HepG2 (cell line): Measurements from ENCODE around the gene COMT. TPM values are rescaled to one million over a fixed set of nuclear protein-coding genes. Genes with fewer than 3 reads are reported as not detected.

Experiments
- HMG20B ChIP-seq: conservative IDR thresholded peaks from 2 replicates; pipeline ENCODE4 v1.6.1; 2016; ENCODE audit warnings: missing genetic modification reagents, missing compliant biosample characterization
- HNRNPK ChIP-seq: fragments of 200-400 bp; formaldehyde crosslinking; IDR thresholded peaks from 2 replicates; pipeline ENCODE4 v1.6.1; 2018; ENCODE audit warnings: low read length, low read depth, moderate library complexity, mild to moderate bottlenecking; ENCODE audit not compliant: poor library complexity, severe bottlenecking
- HOXA9 ChIP-seq: sonication (generic); formaldehyde crosslinking; IDR thresholded peaks from 2 replicates; pipeline ENCODE4 v1.8.1; 2022; ENCODE audit warnings: missing genetic modification reagents, mild to moderate bottlenecking, moderate library complexity, borderline replicate concordance
- IKZF1 ChIP-seq: fragments of 450-650 bp; IDR thresholded peaks from 2 replicates; pipeline ENCODE4 v1.7.1; 2016
- LCORL ChIP-seq, 2 experiments: fragments of 450-650 bp in 1 of 2; sonication (generic) in 1 of 2; formaldehyde crosslinking in 1 of 2; IDR thresholded peaks; 2 replicates each; pipeline versions ENCODE4 v1.5.0 to v1.6.1; 2017 to 2020; ENCODE audit warnings: antibody characterized with exemption in 1 of 2, missing genetic modification reagents in 1 of 2
- MXD4 ChIP-seq: IDR thresholded peaks from 2 replicates; pipeline ENCODE4 v1.6.1; 2016; ENCODE audit warnings: mild to moderate bottlenecking, missing biosample characterization, missing genetic modification reagents
- NCOA2 ChIP-seq: sonication (generic); formaldehyde crosslinking; IDR thresholded peaks from 2 replicates; pipeline ENCODE4 v1.8.0; 2022; ENCODE audit warnings: inconsistent platforms
- NFKB2 ChIP-seq: sonication (generic); formaldehyde crosslinking; IDR thresholded peaks from 2 replicates; pipeline ENCODE4 v1.4.0; 2020; ENCODE audit warnings: missing genetic modification reagents, borderline replicate concordance
- NFRKB ChIP-seq: fragments of 450-650 bp; IDR thresholded peaks from 2 replicates; pipeline ENCODE4 v1.6.1; 2017
- PCBP1 ChIP-seq: fragments of 200-400 bp; formaldehyde crosslinking; IDR thresholded peaks from 2 replicates; pipeline ENCODE4 v1.6.1; 2017; ENCODE audit warnings: mild to moderate bottlenecking, low read depth, low read length, borderline replicate concordance
- PHF21A ChIP-seq: sonication (generic); formaldehyde crosslinking; IDR thresholded peaks from 2 replicates; pipeline ENCODE4 v1.5.0; 2020; ENCODE audit warnings: mild to moderate bottlenecking, missing genetic modification reagents
- RAD21 ChIP-seq: fragments of 450-650 bp; formaldehyde crosslinking; IDR thresholded peaks from 2 replicates; pipeline ENCODE4 v1.5.0; 2020; ENCODE audit warnings: mild to moderate bottlenecking
- SKI ChIP-seq: fragments of 450-650 bp; IDR thresholded peaks from one replicate; pipeline ENCODE4 v1.6.1; 2018; ENCODE audit warnings: mild to moderate bottlenecking; ENCODE audit not compliant: partially characterized antibody
- ZNF550 ChIP-seq: sonication (generic); formaldehyde crosslinking; IDR thresholded peaks from 2 replicates; pipeline ENCODE4 v1.4.0; 2020; ENCODE audit warnings: mild to moderate bottlenecking, missing genetic modification reagents, borderline replicate concordance
- ZNF776 ChIP-seq: sonication (generic); formaldehyde crosslinking; IDR thresholded peaks from 2 replicates; pipeline ENCODE4 v1.4.0; 2020; ENCODE audit warnings: mild to moderate bottlenecking, missing genetic modification reagents
- ZNF878 ChIP-seq: sonication (generic); formaldehyde crosslinking; IDR thresholded peaks from 2 replicates; pipeline ENCODE4 v1.8.1; 2023; ENCODE audit warnings: mild to moderate bottlenecking, missing genetic modification reagents, moderate library complexity
- ZNF883 ChIP-seq: sonication (generic); formaldehyde crosslinking; IDR thresholded peaks from 2 replicates; pipeline ENCODE4 v1.5.1; 2020; ENCODE audit warnings: mild to moderate bottlenecking, missing genetic modification reagents; ENCODE audit errors: not compliant biosample characterization
- ZSCAN29 ChIP-seq: sonication (generic); formaldehyde crosslinking; conservative IDR thresholded peaks from 2 replicates; pipeline ENCODE4 v1.4.0; 2020; ENCODE audit warnings: mild to moderate bottlenecking, missing genetic modification reagents
- polyA plus RNA-seq, 8 experiments: library from polyadenylated mRNA; depleted of rRNA in 3 of 8; stranded (reverse) in 7 of 8; unstranded in 1 of 8; fragments of >200 nt; fragmentation: Illumina TruSeq in 4 of 8; extraction: Trizol in 4 of 8; gene quantifications; 2 replicates each; pipeline versions ENCODE4 v1.2.1 to v1.2.3, GENCODE V29; 2011 to 2016; ENCODE audit warnings: low read depth in 4 of 8, missing spikeins in 1 of 8, mixed read lengths in 1 of 8; ENCODE audit not compliant: insufficient read depth in 1 of 8
- total RNA-seq, 5 experiments: library from RNA; depleted of rRNA; stranded (reverse); fragments of >200 nt; fragmentation: Illumina TruSeq; extraction: Trizol; gene quantifications; 2 replicates each; pipeline ENCODE4 v1.2.3, GENCODE V29; 2016; ENCODE audit warnings: low read depth in 1 of 5
- TF ChIP-seq, protein P1 (sequence below): sonication (generic); formaldehyde crosslinking; IDR thresholded peaks from 2 replicates; pipeline ENCODE4 v1.8.0; 2022; ENCODE audit warnings: low read depth, missing genetic modification reagents
- TF ChIP-seq, protein P2 (sequence below): sonication (generic); formaldehyde crosslinking; IDR thresholded peaks from 2 replicates; pipeline ENCODE4 v1.5.1; 2020; ENCODE audit warnings: mild to moderate bottlenecking, missing genetic modification reagents, moderate library complexity
- TF ChIP-seq, protein P3 (sequence below): IDR thresholded peaks from 2 replicates; pipeline ENCODE4 v1.6.1; 2012; ENCODE audit warnings: low read depth, low read length, improper control_type of control experiment
- TF ChIP-seq, protein P4 (sequence below): sonication (generic); formaldehyde crosslinking; IDR thresholded peaks from 2 replicates; pipeline ENCODE4 v1.4.0; 2020; ENCODE audit warnings: missing genetic modification reagents
- TF ChIP-seq, protein P5 (sequence below): sonication (generic); formaldehyde crosslinking; IDR thresholded peaks from 2 replicates; pipeline ENCODE4 v1.8.0; 2022; ENCODE audit warnings: missing genetic modification reagents, mild to moderate bottlenecking, borderline replicate concordance

The COMT gene
- total and polyA plus RNA-seq, 2 of the 13 experiments (the other 11 are each of a cell fraction or from before 2014, with no cell fraction given): 156 to 162 TPM

DNA sequence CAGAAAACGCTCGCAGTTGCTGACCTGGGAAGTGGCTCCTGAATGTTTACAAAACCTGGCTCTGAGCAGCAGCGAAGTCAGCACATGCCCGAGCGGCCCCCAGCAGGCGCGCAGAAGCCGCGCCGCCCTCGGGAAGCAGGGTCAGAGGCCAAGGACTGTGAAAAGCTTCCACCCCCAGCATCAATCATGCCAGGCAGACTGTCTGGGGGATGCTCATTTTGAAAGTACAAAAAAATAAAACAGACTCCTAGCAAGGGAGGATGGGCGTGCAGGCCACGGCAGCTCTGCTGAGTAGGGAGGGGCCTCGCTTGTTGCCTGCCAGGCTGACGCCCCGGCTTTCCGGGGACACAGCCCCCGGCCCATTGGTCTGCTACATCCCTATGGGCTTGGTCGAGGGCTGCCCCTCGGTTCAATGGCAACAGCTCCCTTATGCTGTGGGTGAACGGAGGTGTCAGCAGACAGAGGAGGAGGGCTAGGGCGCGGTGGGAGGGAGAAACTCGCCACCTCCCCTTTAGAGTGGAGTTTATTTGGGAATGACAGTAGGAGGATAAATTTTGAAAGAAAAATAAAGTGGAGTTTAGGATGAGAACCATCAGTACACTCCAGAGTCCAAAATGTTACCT, 49.2 kb upstream of the COMT start (continued):
- TF ChIP-seq ZNF878: peak; percentile 97
- no peak for TF ChIP-seq LCORL (IDR thresholded peaks at IDR 0.05)
- TF ChIP-seq LCORL (CRISPR knock-in tag; IDR thresholded peaks at IDR 0.05): peak; percentile 85
- peak; percentile 100 for TF ChIP-seq NFKB2 (CRISPR knock-in tag)
- TF ChIP-seq, protein P1, sequence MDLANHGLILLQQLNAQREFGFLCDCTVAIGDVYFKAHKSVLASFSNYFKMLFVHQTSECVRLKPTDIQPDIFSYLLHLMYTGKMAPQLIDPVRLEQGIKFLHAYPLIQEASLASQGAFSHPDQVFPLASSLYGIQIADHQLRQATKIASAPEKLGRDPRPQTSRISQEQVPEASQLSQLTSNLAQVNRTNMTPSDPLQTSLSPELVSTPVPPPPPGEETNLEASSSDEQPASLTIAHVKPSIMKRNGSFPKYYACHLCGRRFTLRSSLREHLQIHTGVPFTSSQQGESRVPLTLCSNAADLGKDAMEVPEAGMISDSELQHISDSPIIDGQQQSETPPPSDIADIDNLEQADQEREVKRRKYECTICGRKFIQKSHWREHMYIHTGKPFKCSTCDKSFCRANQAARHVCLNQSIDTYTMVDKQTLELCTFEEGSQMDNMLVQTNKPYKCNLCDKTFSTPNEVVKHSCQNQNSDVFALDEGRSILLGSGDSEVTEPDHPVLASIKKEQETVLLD: peak; percentile 63; the same call in 1 of the 2 replicates
- TF ChIP-seq HMG20B: peak; percentile 86
- peak; percentile 87 for TF ChIP-seq NCOA2
- TF ChIP-seq HOXA9 (CRISPR knock-in tag): no peak
- TF ChIP-seq HNRNPK: no peak
- TF ChIP-seq IKZF1: no peak
- no peak for TF ChIP-seq RAD21
- TF ChIP-seq PHF21A (CRISPR knock-in tag): peak; percentile 87
- no peak for TF ChIP-seq ZSCAN29 (CRISPR knock-in tag)
- TF ChIP-seq, protein P2, sequence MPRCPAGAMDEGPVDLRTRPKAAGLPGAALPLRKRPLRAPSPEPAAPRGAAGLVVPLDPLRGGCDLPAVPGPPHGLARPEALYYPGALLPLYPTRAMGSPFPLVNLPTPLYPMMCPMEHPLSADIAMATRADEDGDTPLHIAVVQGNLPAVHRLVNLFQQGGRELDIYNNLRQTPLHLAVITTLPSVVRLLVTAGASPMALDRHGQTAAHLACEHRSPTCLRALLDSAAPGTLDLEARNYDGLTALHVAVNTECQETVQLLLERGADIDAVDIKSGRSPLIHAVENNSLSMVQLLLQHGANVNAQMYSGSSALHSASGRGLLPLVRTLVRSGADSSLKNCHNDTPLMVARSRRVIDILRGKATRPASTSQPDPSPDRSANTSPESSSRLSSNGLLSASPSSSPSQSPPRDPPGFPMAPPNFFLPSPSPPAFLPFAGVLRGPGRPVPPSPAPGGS: peak; percentile 98
- TF ChIP-seq ZNF550: no peak
- peak; percentile 93 for TF ChIP-seq MXD4 (CRISPR knock-in tag)
- peak; percentile 96 for TF ChIP-seq ZNF883 (CRISPR knock-in tag)
- TF ChIP-seq PCBP1: no peak
- TF ChIP-seq, protein P3, sequence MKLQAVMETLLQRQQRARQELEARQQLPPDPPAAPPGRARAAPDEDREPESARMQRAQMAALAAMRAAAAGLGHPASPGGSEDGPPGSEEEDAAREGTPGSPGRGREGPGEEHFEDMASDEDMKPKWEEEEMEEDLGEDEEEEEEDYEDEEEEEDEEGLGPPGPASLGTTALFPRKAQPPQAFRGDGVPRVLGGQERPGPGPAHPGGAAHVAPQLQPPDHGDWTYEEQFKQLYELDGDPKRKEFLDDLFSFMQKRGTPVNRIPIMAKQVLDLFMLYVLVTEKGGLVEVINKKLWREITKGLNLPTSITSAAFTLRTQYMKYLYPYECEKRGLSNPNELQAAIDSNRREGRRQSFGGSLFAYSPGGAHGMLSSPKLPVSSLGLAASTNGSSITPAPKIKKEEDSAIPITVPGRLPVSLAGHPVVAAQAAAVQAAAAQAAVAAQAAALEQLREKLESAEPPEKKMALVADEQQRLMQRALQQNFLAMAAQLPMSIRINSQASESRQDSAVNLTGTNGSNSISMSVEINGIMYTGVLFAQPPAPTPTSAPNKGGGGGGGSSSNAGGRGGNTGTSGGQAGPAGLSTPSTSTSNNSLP: no peak
- no peak for TF ChIP-seq NFRKB
- no peak for TF ChIP-seq SKI
- TF ChIP-seq, protein P4, sequence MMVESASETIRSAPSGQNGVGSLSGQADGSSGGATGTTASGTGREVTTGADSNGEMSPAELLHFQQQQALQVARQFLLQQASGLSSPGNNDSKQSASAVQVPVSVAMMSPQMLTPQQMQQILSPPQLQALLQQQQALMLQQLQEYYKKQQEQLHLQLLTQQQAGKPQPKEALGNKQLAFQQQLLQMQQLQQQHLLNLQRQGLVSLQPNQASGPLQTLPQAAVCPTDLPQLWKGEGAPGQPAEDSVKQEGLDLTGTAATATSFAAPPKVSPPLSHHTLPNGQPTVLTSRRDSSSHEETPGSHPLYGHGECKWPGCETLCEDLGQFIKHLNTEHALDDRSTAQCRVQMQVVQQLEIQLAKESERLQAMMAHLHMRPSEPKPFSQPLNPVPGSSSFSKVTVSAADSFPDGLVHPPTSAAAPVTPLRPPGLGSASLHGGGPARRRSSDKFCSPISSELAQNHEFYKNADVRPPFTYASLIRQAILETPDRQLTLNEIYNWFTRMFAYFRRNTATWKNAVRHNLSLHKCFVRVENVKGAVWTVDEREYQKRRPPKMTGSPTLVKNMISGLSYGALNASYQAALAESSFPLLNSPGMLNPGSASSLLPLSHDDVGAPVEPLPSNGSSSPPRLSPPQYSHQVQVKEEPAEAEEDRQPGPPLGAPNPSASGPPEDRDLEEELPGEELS (CRISPR knock-in tag): peak; percentile 90
- TF ChIP-seq, protein P5, sequence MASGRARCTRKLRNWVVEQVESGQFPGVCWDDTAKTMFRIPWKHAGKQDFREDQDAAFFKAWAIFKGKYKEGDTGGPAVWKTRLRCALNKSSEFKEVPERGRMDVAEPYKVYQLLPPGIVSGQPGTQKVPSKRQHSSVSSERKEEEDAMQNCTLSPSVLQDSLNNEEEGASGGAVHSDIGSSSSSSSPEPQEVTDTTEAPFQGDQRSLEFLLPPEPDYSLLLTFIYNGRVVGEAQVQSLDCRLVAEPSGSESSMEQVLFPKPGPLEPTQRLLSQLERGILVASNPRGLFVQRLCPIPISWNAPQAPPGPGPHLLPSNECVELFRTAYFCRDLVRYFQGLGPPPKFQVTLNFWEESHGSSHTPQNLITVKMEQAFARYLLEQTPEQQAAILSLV (CRISPR knock-in tag): peak; percentile 98
- TF ChIP-seq ZNF776 (CRISPR knock-in tag): peak; percentile 95
